ENCODE data around the gene SYT8. TPM values are rescaled to one million over a fixed set of nuclear protein-coding genes. Genes with fewer than 3 reads are reported as not detected.

The SYT8 gene
- total RNA-seq, 1 donor = not detected

DNA sequence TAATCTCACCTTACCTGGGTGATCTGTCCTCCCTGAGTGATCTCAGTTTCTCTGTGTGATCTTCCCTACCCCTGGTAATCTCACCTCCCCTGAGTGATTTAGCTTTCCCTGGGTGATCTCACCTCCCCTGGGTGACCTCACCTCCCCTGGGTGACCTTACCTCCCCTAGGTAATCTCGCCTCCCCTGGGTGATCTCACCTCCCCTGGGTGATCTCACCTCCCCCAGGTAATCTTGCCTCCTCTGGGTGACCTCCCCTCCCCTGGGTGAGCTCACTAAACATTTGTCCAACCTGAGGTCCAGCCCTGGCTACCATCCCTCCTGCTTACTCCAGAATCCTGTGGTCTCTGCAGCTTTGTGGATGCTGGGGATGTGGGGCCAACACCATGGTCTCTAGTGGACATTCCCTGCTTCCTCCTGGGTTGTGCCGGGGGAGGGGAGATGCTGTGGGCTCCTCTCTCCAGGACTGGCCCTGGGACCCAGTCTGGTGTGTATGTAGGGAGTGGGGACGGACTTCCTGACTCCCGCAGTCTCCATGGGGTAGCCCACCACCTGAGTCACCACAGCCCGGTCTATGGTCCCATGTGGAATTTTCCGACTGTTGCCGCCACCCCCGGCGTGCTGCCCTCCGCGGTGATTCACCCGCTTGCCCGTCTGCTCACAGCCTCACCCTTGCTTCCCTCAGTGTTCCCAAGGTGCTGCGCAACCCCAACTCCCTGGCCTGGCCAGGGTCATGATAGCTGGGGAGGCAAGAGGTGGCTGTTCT lies 28.0 kb downstream of the SYT8 start:
- no peak for DNase-seq (ENCODE audit: low read depth)
- no peak overlapping the region for H3K4me3 ChIP-seq (ENCODE audit: low read depth, low read length)
- TF ChIP-seq, protein P1, sequence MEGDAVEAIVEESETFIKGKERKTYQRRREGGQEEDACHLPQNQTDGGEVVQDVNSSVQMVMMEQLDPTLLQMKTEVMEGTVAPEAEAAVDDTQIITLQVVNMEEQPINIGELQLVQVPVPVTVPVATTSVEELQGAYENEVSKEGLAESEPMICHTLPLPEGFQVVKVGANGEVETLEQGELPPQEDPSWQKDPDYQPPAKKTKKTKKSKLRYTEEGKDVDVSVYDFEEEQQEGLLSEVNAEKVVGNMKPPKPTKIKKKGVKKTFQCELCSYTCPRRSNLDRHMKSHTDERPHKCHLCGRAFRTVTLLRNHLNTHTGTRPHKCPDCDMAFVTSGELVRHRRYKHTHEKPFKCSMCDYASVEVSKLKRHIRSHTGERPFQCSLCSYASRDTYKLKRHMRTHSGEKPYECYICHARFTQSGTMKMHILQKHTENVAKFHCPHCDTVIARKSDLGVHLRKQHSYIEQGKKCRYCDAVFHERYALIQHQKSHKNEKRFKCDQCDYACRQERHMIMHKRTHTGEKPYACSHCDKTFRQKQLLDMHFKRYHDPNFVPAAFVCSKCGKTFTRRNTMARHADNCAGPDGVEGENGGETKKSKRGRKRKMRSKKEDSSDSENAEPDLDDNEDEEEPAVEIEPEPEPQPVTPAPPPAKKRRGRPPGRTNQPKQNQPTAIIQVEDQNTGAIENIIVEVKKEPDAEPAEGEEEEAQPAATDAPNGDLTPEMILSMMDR (IDR thresholded peaks at IDR 0.05; ENCODE audit: insufficient read depth, low read length) = no peak

DNA sequence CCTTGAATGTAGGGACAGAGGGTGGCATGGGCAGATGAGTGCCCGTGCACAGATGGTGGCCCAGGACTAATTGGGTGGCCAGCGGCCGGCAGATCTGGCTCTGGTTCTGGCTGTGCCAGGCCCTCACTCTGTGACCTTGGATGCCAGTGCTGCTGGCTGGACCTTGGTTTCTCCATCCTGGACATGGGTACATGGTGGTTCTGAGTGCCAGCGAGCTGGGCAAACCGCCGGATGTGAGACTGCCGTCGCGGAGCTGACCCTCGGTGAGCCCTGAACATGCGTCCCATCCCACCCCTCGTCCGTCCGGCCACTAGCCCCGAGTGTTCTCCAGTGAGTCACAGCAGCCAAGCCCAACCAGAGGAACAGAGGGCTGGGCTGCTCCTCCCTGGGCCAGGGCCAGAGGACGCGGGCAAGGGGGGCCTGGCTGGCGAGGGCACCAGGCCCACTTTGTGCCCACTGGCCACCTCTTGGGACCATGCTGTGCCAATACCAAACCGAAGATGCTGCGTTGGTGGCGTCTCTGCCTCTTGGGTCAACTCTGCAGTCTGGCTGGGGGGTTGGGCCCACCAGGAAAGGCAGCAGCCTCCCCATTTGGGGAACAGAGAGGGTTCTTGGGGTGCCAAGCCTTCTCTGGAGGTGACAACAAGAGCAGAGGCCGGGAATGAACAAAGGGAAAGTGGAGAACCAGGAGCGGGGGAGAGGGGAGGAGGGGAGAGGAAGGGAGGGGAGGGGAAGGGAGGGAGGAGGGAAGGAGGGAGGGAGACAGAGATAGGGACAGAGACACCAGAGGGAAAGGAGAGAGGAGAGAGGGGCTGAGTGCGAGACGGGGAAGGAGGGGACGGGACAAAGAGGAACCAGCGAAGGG lies 28.8 kb downstream of the SYT8 start:
- peak; percentile 82 for DNase-seq (ENCODE audit: low read depth)
- TF ChIP-seq, protein P1 (IDR thresholded peaks at IDR 0.05; ENCODE audit: insufficient read depth, low read length) = no peak
- peak overlapping the region; percentile 31 for H3K4me3 ChIP-seq (ENCODE audit: low read depth, low read length)

DNA sequence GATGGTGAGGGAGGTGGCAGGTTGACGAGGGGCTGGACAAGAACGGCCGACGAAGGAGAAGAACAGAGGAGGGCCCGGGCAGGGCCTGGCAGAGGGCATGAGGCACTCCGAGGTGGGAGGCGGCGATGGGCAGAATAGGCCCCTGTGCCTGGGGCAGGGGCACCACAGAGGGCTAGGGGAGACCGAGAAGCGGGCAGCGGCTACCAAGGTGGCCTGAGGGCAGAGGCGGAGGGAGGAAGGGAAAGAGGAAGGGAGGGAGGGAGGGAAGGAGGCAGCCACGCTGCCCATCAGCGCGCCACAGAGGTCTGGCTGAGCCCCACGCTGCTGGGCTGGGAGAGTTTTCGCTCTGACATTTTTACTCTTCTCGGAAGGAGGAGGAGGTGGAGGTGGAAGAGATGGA lies 29.4 kb downstream of the SYT8 start:
- DNase-seq (ENCODE audit: low read depth) = peak; percentile 24
- peak overlapping the region; percentile 31 for H3K4me3 ChIP-seq (ENCODE audit: low read depth, low read length)
- TF ChIP-seq, protein P1 (IDR thresholded peaks at IDR 0.05; ENCODE audit: insufficient read depth, low read length) = no peak

DNA sequence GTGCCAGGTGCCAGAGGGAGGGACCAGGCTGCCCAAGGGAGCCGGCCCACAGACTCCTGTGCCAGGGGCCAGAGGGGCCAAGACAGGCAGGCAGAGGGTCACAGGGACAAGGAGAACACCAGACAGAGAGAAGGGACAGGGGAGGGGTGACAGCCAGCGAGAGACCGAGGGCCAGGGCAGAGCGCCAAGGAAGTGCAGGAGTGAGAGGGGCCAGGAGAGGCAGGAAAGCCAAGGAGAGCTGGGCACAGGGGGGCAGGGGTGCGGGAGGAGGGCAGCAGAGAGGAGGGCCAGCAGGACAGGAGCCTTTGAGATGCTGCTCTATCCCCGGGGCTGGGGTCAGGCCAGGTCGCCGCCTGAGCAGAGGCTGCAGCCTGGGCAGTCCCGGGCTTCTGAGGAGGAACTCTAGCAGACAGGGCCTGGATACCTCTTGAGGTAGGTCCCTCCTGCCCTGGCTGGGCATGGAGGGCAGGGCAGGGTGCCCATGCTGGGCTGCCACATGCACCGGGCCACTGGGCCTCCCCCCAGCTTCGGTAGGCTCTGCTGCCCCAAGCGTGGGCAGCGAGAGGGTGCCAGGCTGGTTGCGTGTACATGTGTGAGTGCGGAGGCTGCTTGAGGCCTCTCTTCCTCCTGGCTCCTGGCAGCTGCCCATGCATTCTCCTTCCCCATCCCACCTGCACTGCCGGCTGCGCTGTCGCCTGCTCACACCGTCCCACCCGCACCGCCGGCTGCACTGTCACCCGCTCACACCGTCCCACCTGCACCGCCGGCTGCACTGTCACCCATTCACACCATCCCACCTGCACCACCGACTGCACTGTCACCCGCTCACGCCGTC lies 30.3 kb downstream of the SYT8 start:
- no peak for DNase-seq (ENCODE audit: low read depth)
- TF ChIP-seq, protein P1 (IDR thresholded peaks at IDR 0.05; ENCODE audit: insufficient read depth, low read length) = no peak
- peak overlapping the region; percentile 5 for H3K4me3 ChIP-seq (ENCODE audit: low read depth, low read length)

DNA sequence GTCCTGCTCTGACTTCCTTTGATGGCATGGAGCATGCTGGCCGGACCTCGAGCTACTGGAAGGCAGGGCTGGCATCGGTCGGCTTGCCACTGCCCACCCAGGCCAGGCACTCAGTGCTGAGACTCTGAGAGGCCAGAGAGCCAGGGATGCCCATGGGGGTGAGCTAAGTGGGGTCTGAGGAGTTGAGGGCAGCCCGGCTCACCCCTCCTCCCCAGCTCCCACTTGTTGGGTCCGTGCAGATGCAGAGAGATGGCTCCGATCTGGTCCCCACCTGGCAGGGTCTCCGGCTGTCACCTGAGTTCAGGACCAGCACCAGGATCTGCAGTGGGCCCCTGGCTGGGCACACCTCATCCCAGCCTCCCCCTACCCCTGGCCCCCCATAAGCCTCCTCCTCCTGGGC lies 31.4 kb downstream of the SYT8 start:
- no peak overlapping the region for H3K4me3 ChIP-seq (ENCODE audit: low read depth, low read length)
- TF ChIP-seq, protein P1 (IDR thresholded peaks at IDR 0.05; ENCODE audit: insufficient read depth, low read length) = no peak

DNA sequence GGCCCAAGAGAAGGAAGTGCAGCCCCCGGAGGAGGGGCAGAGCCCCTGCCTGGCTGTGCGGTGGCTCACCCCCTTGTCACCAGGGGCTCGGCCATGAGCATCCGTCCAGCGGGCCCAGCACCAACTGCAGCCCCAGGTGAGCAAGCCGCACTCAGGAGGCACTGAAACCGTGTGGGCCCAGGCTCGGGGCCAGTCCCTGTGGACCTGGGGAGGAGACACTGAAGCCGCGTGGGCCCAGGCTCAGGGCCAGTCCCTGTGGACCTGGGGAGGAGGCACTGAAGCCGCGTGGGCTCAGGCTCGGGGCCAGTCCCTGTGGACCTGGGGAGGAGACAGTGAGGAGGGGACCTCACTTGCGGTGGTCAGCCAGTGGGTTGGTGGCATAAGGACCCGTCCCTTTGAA lies 32.0 kb downstream of the SYT8 start:
- no peak overlapping the region for H3K4me3 ChIP-seq (ENCODE audit: low read depth, low read length)
- no peak for DNase-seq (ENCODE audit: low read depth)
- TF ChIP-seq, protein P1 (IDR thresholded peaks at IDR 0.05; ENCODE audit: insufficient read depth, low read length) = no peak

More for the DNA sequence above, 31.4 kb downstream of the SYT8 start:
- no peak for DNase-seq (ENCODE audit: low read depth)

Data from fibroblast of the aortic adventitia (primary cell).